GM21825 (cell line): ENCODE data around the gene CTTNBP2NL.

ENCODE experiments used
- ATAC-seq: cut with Tn5 transposase; IDR thresholded peaks from one replicate; pipeline ENCODE4 v1.9.1; 2021; ENCODE audit warnings: mild to moderate bottlenecking, moderate library complexity; ENCODE audit not compliant: unreplicated experiment

The CTTNBP2NL gene

GRCh38 chr1:112395821-112396652 is at the start of gene CTTNBP2NL:
CTTNBP2NL (plus strand) TSS chr1:112396214; CDS start chr1:112416166, 19,952 bp downstream.
- ATAC-seq: peak; percentile 75

- ATAC-seq: no peak
Observed at GRCh38 chr1:112346801-112347350, 49.1 kb upstream of the CTTNBP2NL start.

- no peak for ATAC-seq
Observed at GRCh38 chr1:112356765-112357164, 39.2 kb upstream of the CTTNBP2NL start.

- no peak for ATAC-seq
Observed at GRCh38 chr1:112357467-112357866, 38.5 kb upstream of the CTTNBP2NL start.

GRCh38 chr1:112358061-112358770 is 37.8 kb upstream of the CTTNBP2NL start:
- ATAC-seq: no peak

- ATAC-seq: no peak
Observed at GRCh38 chr1:112358798-112359408, 37.1 kb upstream of the CTTNBP2NL start.

- no peak for ATAC-seq
Observed at GRCh38 chr1:112359961-112360767, 35.9 kb upstream of the CTTNBP2NL start.

GRCh38 chr1:112363636-112364035 is 32.4 kb upstream of the CTTNBP2NL start:
- no peak for ATAC-seq

- no peak for ATAC-seq
Observed at GRCh38 chr1:112368198-112368597, 27.8 kb upstream of the CTTNBP2NL start.

GRCh38 chr1:112369392-112370285 is 26.4 kb upstream of the CTTNBP2NL start:
- ATAC-seq: peak; percentile 97

GRCh38 chr1:112370996-112371395 is 25.0 kb upstream of the CTTNBP2NL start:
- no peak for ATAC-seq

GRCh38 chr1:112371775-112372174 is 24.2 kb upstream of the CTTNBP2NL start:
- ATAC-seq: no peak

GRCh38 chr1:112373806-112374205 is 22.2 kb upstream of the CTTNBP2NL start:
- ATAC-seq: no peak

- ATAC-seq: no peak
Observed at GRCh38 chr1:112375701-112376100, 20.3 kb upstream of the CTTNBP2NL start.

GRCh38 chr1:112380356-112380755 is 15.7 kb upstream of the CTTNBP2NL start:
- ATAC-seq: no peak

GRCh38 chr1:112381324-112382076 is 14.5 kb upstream of the CTTNBP2NL start:
- no peak for ATAC-seq

- ATAC-seq: no peak
Observed at GRCh38 chr1:112383759-112384370, 12.1 kb upstream of the CTTNBP2NL start.

GRCh38 chr1:112386024-112386723 is 9.8 kb upstream of the CTTNBP2NL start:
- ATAC-seq: no peak
